GM12875 (cell line): ENCODE results near the gene MAPK1.
"Not testable (repeated sequence)": the region's sequence is repeated elsewhere in the genome, so short reads cannot be mapped to it uniquely, and the experiment has no call there.

ENCODE experiments used
- H3K4me3 ChIP-seq: one replicate; pipeline ENCODE4 v1.5.1; 2011; ENCODE audit warnings: low read depth, low read length, control low read depth
- TF ChIP-seq, protein P1 (sequence below): IDR thresholded peaks from 2 replicates; pipeline ENCODE4 v1.5.1; 2011; ENCODE audit warnings: low read depth, mild to moderate bottlenecking, control low read depth, inconsistent platforms, low read length, moderate library complexity, borderline replicate concordance; ENCODE audit not compliant: insufficient read depth

The MAPK1 gene

DNA sequence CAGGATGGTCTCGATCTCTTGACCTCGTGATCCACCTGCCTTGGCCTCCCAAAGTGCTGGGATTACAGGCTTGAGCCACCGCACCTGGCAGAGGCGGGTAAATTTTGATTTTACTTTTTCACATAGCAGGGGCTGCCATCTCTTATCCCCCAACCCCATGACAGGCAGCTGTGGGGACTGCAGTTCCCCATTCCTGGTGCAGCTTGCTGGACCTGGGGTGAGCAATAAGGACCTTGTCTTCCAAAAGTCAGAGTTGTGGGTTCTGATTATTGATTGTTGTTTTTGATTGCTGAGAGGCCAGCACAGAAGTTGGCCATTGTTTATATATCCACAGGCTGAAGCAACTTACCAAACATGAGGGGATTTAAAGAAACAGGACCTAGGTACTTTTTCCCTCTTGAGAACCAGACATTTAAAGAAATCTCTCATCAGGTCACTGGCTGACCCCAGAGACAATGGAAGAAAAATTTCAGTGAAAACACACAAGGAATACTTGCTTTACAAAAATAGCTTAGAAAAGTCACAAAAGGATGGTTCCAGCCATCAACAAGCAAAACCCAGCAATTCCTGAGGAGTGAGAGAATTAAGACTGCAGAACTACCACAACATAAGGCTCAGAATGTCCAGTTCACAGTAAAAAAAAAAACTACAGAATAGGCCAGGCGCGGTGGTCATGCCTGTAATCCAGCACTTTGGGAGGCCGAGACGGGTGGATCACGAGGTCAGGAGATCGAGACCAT, 22.0 kb upstream of the MAPK1 start:
- TF ChIP-seq, protein P1, sequence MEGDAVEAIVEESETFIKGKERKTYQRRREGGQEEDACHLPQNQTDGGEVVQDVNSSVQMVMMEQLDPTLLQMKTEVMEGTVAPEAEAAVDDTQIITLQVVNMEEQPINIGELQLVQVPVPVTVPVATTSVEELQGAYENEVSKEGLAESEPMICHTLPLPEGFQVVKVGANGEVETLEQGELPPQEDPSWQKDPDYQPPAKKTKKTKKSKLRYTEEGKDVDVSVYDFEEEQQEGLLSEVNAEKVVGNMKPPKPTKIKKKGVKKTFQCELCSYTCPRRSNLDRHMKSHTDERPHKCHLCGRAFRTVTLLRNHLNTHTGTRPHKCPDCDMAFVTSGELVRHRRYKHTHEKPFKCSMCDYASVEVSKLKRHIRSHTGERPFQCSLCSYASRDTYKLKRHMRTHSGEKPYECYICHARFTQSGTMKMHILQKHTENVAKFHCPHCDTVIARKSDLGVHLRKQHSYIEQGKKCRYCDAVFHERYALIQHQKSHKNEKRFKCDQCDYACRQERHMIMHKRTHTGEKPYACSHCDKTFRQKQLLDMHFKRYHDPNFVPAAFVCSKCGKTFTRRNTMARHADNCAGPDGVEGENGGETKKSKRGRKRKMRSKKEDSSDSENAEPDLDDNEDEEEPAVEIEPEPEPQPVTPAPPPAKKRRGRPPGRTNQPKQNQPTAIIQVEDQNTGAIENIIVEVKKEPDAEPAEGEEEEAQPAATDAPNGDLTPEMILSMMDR: no peak
- no peak overlapping the region for H3K4me3 ChIP-seq

DNA sequence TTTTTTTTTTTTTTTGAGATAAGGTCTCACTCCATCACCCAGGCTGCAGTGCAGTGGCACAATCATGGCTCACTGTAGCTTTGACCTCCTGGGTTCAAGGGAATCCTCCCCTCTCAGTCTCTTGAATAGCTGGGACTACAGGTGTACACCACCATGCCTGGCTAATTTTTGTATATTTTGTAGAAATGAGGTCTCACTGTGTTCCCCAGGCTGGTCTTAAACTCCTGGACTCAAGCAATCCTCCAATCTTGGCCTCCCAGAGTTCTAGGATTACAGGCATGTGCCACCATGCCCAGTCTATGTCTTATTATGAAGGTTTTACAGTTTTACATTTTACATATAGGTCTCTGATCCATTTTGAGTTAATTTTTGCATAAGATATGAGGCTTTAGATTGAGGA, 20.4 kb upstream of the MAPK1 start:
- TF ChIP-seq, protein P1: no peak
- H3K4me3 ChIP-seq: no peak overlapping the region

DNA sequence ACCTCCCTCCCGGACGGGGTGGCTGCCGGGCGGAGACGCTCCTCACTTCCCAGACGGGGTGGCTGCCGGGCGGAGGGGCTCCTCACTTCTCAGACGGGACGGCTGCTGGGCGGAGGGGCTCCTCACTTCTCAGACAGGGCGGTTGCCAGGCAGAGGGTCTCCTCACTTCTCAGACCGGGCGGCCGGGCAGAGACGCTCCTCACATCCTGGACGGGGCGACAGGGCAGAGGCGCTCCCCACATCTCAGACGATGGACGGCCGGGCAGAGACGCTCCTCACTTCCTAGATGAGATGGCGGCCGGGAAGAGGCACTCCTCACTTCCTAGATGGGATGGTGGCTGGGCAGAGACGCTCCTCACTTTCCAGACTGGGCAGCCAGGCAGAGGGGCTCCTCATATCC, 16.5 kb upstream of the MAPK1 start:
- not testable (repeated sequence) for H3K4me3 ChIP-seq

DNA sequence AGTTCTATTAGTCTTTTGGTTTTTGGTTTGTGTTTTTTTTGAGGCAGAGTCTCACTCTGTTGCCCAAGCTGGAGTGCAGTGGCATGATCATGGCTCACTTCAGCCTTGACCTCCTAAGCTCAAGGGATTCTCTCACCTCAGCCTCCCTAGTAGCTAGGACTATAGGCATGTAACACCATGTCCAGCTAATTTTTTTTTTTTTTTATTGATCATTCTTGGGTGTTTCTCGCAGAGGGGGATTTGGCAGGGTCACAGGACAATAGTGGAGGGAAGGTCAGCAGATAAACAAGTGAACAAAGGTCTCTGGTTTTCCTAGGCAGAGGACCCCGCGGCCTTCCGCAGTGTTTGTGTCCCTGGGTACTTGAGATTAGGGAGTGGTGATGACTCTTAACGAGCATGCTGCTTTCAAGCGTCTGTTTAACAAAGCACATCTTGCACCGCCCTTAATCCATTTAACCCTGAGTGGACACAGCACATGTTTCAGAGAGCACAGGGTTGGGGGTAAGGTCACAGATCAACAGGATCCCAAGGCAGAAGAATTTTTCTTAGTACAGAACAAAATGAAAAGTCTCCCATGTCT, 15.4 kb upstream of the MAPK1 start:
- H3K4me3 ChIP-seq: not testable (repeated sequence)

DNA sequence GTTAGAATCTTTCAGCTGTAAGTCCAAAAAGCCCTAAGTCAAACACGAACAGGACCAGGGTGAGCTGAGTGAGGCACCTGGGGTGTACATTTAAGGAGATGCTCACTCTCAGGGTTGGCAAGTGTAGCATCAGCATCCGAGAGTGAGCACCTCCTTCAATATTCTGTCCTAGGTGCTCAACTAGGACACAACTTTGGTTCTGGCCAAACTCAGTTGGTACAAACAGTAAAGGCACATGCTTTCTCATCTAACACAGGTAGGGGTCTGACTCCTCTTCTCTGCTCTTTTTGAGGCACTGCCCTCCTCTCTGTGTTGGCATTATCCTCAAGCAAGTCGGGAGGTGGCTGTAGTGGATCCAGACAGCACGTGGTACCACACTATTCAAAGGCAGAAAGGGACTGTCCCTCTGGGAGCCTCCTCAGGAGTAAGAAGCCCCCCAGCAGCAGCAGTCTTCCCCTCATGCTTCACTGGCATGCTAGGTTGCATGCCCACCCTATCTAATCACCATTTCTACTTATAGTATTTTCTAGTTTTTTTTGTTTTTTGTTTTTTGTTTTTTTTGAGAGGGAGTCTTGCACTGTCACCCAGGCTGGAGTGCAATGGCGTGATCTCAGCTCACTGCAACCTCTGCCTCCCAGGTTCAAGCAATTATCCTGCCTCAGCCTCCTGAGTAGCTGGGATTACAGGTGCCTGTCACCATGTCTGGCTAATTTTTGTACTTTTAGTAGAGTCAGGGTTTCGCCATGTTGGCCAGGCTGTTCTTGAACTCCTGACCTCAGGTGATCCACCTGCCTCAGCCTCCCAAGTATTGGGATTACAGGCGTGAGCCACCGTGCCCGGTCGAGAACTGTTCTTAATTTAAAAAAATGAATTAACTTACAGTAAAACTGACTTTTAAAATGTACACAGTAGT, 14.7 kb upstream of the MAPK1 start:
- TF ChIP-seq, protein P1: no peak

DNA sequence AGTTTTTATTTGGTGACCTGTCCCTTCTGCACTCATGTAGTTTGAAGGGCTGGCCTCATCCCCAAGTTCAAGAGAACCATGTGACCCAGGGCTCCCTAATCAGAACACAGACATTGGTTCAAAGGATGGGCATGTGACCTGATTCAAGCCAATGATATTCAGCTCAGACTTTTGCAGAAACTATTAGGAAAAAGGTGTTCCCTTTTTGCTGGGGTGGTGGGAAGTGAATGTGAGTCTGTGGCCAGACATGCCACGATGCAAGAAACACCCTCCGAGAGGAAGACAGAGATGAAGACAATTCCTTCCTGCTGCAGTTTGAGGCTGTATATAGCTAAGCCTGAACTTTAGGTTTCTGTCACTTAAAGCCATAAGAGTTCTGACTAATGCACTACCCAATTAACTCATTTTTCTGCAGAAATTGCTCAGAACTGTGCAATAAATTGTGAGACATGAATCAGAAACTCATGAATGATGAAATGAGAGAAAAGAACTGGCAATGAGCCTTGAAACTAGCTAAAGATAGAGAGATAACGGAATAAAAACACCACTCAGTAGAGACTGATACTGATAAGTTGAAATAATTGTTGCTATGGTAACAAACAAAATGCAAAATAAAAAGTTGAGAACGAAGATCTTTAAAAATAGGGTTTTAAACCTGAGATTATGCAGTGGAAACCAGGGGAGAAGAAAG, 9.2 kb upstream of the MAPK1 start:
- TF ChIP-seq, protein P1: no peak
- H3K4me3 ChIP-seq: no peak overlapping the region

More for the DNA sequence above, 14.7 kb upstream of the MAPK1 start:
- H3K4me3 ChIP-seq: no peak overlapping the region

DNA sequence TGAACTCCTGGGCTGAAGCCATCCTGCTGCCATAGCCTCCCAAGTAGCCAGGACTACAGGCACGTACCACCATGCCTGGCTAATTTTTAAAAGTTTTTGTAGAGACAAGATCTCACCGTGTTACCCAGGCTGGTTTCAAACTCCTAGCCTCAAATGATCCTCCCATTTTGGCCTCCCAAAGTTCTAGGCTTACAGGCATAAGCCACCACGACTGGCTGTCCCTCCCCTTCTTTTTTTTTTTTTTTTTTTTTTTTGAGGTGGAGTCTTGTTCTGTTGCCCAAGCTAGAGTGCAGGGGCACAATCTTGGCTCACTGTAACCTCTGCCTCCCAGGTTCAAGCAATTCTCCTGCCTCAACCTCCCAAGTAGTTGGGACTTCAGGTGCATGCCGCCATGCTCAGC, 7.5 kb upstream of the MAPK1 start:
- H3K4me3 ChIP-seq: not testable (repeated sequence)

DNA sequence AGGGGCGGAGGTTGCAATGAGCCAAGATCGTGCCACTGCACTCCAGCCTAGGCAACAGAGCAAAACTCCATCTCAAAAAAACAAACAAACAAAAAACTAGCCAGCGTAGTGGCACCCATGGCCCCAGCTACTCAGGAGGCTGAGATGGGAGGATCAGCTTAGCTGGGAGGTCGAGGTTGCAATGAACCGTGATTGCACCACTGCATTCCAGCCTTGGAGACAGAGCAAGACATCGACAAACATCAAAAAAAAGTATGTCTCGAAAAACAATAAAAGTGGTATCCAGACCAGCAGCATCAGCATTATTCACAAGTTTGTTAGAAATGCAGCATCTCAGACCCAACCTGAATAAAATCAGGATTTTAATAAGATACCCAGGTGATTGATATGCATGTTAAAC, 6.2 kb upstream of the MAPK1 start:
- TF ChIP-seq, protein P1: no peak

DNA sequence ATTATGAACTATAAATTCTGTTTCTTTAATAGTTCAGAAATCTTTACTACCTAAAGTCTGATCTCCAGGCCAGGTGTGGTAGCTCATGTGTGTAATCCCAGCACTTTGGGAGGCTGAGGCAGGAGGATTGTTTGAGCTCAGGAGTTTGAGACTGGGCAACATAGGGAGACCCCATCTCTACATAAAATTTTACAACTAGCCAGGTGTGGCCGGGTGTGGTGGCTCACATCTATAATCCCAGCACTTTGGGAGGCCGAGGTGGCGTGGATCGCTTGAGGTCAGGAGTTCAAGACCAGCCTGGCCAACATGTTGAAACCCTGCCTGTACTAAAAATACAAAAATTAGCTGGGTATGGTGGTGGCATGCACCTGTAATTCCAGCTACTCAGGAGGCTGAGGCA, 5.3 kb upstream of the MAPK1 start:
- H3K4me3 ChIP-seq: not testable (repeated sequence)

More for the DNA sequence above, 6.2 kb upstream of the MAPK1 start:
- no peak overlapping the region for H3K4me3 ChIP-seq
